ENCODE measurements around the gene HCRTR1. TPM values are rescaled to one million over a fixed set of nuclear protein-coding genes. Genes with fewer than 3 reads are reported as not detected.

Gene HCRTR1
- total and polyA plus RNA-seq, 3 donors from 2014 or later = 0.19 to 0.31 TPM; not detected in 1

GRCh38 chr1:31651089-31651420 lies 33.6 kb downstream of the HCRTR1 start:
- Histone ChIP-seq H3K27ac (peak overlapping the region in 1 of 2 donors; percentile 10), H3K9me3 (no peaks in the 10 kb centered on the region), H3K36me3 (ENCODE audit: low read depth, missing control alignments) (no peaks in the 10 kb centered on the region), H3K4me1 (peaks cover 17% of the 10 kb centered on the region), H3K27me3 (no peaks in the 10 kb centered on the region), H3K4me3 (no peak overlapping the region)
- 27 to 36% methylated on average over 1 of the region's 1 CpG for WGBS, 2 donors
- DNase-seq = no peak
- TF ChIP-seq CTCF (IDR thresholded peaks at IDR 0.05) = no peak
- no peak for TF ChIP-seq POLR2A (IDR thresholded peaks at IDR 0.05)
- intact Hi-C loops (cut with DNase I; ENCODE audit: low total_unique reads) = no loop called here

- intact Hi-C loops (cut with DNase I; ENCODE audit: low total_unique reads) = no loop called here
- no peaks in the 10 kb centered on the region for H3K9me3 ChIP-seq
- DNase-seq = no peak
- no peaks in the 10 kb centered on the region for H3K27me3 ChIP-seq
- H3K27ac ChIP-seq = peak overlapping the region in 1 of 2 donors; percentile 10
- H3K36me3 ChIP-seq (ENCODE audit: low read depth, missing control alignments) = no peaks in the 10 kb centered on the region
- H3K4me3 ChIP-seq = no peak overlapping the region
- WGBS, 2 donors = 77 to 81% methylated on average over 6 of the region's 6 CpGs
- peaks cover 17% of the 10 kb centered on the region for H3K4me1 ChIP-seq
- TF ChIP-seq POLR2A (IDR thresholded peaks at IDR 0.05) (no peak), CTCF (IDR thresholded peaks at IDR 0.05) (no peak)
These were observed 34.3 kb downstream of the HCRTR1 start for GRCh38 chr1:31651766-31652165.

GRCh38 chr1:31652891-31653499 lies 35.5 kb downstream of the HCRTR1 start:
- no peak for DNase-seq
- no peak overlapping the region for H3K27ac ChIP-seq
- no peaks in the 10 kb centered on the region for H3K27me3 ChIP-seq
- peaks cover 10% of the 10 kb centered on the region for H3K4me1 ChIP-seq
- intact Hi-C loops (cut with DNase I; ENCODE audit: low total_unique reads) = no loop called here
- H3K36me3 ChIP-seq (ENCODE audit: low read depth, missing control alignments) = no peaks in the 10 kb centered on the region
- no peaks in the 10 kb centered on the region for H3K9me3 ChIP-seq
- TF ChIP-seq CTCF (IDR thresholded peaks at IDR 0.05) (no peak), POLR2A (IDR thresholded peaks at IDR 0.05) (no peak)
- 69 to 93% methylated on average over 2 to 4 of the region's 4 CpGs for whole genome bisulfite sequencing, 2 donors
- H3K4me3 ChIP-seq = no peak overlapping the region

- intact Hi-C loops (cut with DNase I; ENCODE audit: low total_unique reads) = no loop called here
- Histone ChIP-seq H3K4me3 (no peak overlapping the region), H3K27ac (no peak overlapping the region), H3K9me3 (no peaks in the 10 kb centered on the region), H3K4me1 (peaks cover 10% of the 10 kb centered on the region), H3K36me3 (ENCODE audit: low read depth, missing control alignments) (no peaks in the 10 kb centered on the region), H3K27me3 (no peaks in the 10 kb centered on the region)
- 88% methylated on average over 12 of the region's 12 CpGs for WGBS, 2 donors
- DNase-seq = no peak
- TF ChIP-seq CTCF (IDR thresholded peaks at IDR 0.05) = no peak
- no peak for TF ChIP-seq POLR2A (IDR thresholded peaks at IDR 0.05)
These were observed 36.4 kb downstream of the HCRTR1 start for GRCh38 chr1:31653717-31654473.

GRCh38 chr1:31654474-31654776 lies 36.9 kb downstream of the HCRTR1 start:
- H3K27me3 ChIP-seq = no peaks in the 10 kb centered on the region
- TF ChIP-seq CTCF (IDR thresholded peaks at IDR 0.05) (no peak), POLR2A (IDR thresholded peaks at IDR 0.05) (no peak)
- no peaks in the 10 kb centered on the region for H3K9me3 ChIP-seq
- no peak for DNase-seq
- H3K27ac ChIP-seq = no peak overlapping the region
- peaks cover 10% of the 10 kb centered on the region for H3K4me1 ChIP-seq
- WGBS, 2 donors = 91 to 92% methylated on average over 5 of the region's 5 CpGs
- intact Hi-C loops (cut with DNase I; ENCODE audit: low total_unique reads) = no loop called here
- H3K36me3 ChIP-seq (ENCODE audit: low read depth, missing control alignments) = no peaks in the 10 kb centered on the region
- no peak overlapping the region for H3K4me3 ChIP-seq
